Measurements from ENCODE around the gene COX7A2L. TPM values are rescaled to one million over a fixed set of nuclear protein-coding genes. Genes with fewer than 3 reads are reported as not detected.

COX7A2L gene
- total RNA-seq, 1 experiment from 2014 or later, result 99.5 TPM

GRCh38 chr2:42328148-42328833, 32.7 kb downstream of the COX7A2L start:
- TF ChIP-seq RORB (CRISPR knock-in tag; IDR thresholded peaks at IDR 0.05) (no peak), NR3C1 (CRISPR knock-in tag; conservative IDR thresholded peaks at IDR 0.05; ENCODE audit: low read depth) (no peak), ELF4 (CRISPR knock-in tag; IDR thresholded peaks at IDR 0.05; ENCODE audit: low read depth) (no peak), SOX15 (CRISPR knock-in tag; IDR thresholded peaks at IDR 0.05) (no peak), USF2 (CRISPR knock-in tag; IDR thresholded peaks at IDR 0.05) (no peak), MLX (CRISPR knock-in tag; IDR thresholded peaks at IDR 0.05) (no peak), ARID4B (CRISPR knock-in tag; IDR thresholded peaks at IDR 0.05; ENCODE audit: borderline replicate concordance) (no peak), TP53 (CRISPR knock-in tag; IDR thresholded peaks at IDR 0.05) (no peak), ZNF423 (CRISPR knock-in tag; IDR thresholded peaks at IDR 0.05) (no peak), ERG (CRISPR knock-in tag; IDR thresholded peaks at IDR 0.05) (no peak), GTF2I (CRISPR knock-in tag; conservative IDR thresholded peaks at IDR 0.05) (no peak), MYBL2 (CRISPR knock-in tag; IDR thresholded peaks at IDR 0.05) (no peak), IRF1 (CRISPR knock-in tag; IDR thresholded peaks at IDR 0.05) (no peak), AFF4 (CRISPR knock-in tag; IDR thresholded peaks at IDR 0.05; ENCODE audit: borderline replicate concordance) (no peak), EMX1 (CRISPR knock-in tag; IDR thresholded peaks at IDR 0.05) (no peak)
- Mint-ChIP-seq H3K36me3 (peaks cover 49% of the 10 kb centered on the region), H3K4me1 (no peaks in the 10 kb centered on the region), H3K4me3 (no peak overlapping the region), H3K27ac (no peak overlapping the region), H3K9me3 (no peaks in the 10 kb centered on the region), H3K27me3 (ENCODE audit: low read depth) (no peaks in the 10 kb centered on the region)
- ATAC-seq (no peak), DNase-seq (ENCODE audit: low spot score) (no peak)
- ChIA-PET CTCF (interaction anchor here (0.6 to 1.3 kb wide), 9 partner anchors 9 to 238 kb away, joined by 3 to 6 read pairs (median 4); no protein-coding TSS in a partner anchor), POLR2A (no interaction called here)

Measured in WTC11 (cell line).